ENCODE results near the gene FBXO11.

The FBXO11 gene

DNA sequence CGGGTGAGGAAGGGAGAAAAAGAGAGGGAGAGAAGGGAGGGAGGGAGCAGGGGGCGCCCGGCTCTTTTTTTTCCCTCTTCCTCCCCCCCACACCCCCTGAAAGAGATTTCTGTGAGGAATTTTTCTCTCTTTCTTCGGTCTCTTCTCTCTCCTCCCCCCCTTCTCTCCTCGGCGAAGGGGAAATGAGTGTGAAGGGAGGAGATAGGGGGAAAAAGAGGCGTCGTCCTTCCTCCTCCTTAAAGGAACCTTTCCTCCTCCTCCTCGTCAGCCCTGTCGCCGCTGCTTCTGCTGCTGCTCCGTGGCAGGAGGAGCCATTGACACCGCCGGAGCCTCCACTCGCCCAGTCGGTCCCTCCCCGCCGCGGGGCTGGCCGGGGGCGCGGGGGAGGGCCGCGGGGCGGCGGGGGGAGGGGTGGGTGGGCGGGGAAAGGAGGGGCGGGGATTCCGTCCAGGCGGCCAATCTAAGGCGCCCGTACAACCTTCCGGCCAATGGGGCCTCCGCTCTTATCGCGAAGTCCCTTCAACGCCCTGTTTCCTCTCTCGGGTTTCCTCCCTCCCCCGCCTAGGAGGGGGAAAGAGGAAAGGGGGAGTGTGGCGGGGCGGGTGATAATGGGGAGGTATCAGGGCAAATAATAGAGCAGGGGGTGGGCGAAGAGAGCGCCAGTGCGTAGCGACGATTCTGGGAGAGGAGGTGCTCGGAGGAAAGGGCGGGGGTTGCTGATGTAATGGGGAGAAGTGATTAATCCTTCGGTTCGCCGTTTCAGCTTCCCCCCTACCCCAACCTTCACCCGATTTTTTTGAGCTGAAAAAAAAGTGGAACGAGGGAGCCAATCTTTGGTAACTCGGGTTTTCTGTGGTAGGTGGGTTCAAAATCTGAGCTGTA lies at the start of gene FBXO11:
TSS of gene FBXO11 (minus strand) at position 342 of the 882 bp plus-strand sequence. CDS start 778 bp downstream, outside the sequence.
- H3K4me3 ChIP-seq (ENCODE audit: low read length) = peak within 1 kb of the TSS; percentile 74
- TF ChIP-seq, protein P1, sequence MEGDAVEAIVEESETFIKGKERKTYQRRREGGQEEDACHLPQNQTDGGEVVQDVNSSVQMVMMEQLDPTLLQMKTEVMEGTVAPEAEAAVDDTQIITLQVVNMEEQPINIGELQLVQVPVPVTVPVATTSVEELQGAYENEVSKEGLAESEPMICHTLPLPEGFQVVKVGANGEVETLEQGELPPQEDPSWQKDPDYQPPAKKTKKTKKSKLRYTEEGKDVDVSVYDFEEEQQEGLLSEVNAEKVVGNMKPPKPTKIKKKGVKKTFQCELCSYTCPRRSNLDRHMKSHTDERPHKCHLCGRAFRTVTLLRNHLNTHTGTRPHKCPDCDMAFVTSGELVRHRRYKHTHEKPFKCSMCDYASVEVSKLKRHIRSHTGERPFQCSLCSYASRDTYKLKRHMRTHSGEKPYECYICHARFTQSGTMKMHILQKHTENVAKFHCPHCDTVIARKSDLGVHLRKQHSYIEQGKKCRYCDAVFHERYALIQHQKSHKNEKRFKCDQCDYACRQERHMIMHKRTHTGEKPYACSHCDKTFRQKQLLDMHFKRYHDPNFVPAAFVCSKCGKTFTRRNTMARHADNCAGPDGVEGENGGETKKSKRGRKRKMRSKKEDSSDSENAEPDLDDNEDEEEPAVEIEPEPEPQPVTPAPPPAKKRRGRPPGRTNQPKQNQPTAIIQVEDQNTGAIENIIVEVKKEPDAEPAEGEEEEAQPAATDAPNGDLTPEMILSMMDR (IDR thresholded peaks at IDR 0.05; ENCODE audit: insufficient read depth, low read depth, low read length, missing control alignments) = no peak
- peak; percentile 99 for DNase-seq (ENCODE audit: low read depth)

DNA sequence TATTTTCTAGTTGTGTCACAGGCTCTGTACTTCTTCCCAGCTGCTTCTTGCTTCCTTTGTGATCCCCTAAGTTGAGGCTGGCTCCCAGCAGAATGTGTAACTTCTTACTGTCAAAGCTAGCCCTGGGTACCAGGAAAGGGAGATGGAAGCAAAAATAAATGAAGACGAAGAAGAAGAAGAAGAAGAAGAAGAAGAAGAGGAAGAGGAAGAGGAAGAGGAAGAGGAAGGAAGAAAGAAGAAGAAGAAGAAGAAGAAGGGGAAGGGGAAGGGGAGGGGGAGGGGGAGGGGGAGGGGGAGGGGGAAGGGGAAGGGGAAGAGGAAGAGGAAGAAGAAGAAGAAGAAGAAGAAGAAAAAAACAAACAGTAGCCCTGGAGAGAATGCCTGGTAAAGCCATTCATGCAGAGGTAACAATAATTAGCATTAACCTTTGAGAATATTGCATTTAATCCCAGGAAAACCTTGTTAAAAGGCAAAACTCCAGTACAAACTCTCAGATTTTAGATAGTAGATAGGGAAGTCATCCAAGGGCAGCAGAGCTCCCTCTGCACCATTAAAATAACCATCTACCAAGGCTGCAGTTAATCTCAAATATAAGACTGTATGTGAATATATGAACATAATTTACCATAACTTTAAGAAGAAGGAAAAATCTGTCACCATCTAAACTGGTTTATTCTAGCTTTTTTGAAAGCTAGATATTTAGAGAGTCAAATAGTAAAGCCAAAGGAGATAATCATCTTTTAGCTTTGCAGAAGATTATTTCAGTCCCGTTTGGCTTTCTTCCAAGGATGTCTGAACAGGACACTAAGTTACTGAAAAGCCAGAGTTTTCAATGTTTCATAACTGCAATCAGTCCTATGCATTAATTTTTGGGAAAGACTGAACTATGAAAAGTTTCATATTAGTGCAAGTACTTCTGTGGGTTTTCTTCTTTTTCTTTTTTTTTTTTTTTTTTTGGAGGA lies 44.3 kb upstream of the FBXO11 start:
- DNase-seq (ENCODE audit: low read depth) = no peak
- H3K4me3 ChIP-seq (ENCODE audit: low read length) = no peak overlapping the region
- TF ChIP-seq, protein P1 (IDR thresholded peaks at IDR 0.05; ENCODE audit: insufficient read depth, low read depth, low read length, missing control alignments) = no peak

DNA sequence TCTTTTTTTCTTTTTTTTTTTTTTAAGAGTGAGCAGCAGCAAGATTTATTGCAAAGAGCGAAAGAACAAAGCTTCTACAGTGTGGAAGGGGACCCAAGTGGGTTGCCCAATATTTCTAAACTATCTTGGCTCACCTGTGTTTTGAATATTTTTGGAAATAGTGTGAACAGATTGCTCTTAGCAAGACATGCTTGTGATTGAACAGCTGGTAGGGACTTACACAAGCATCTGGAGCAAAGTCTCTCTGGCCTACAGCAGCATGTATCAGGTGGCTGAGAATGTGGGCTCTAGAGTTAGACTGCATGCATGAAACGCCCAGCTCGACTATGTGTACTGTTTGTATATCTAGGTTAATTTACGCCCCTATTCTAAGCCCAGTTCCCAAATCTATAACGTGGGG lies 40.3 kb upstream of the FBXO11 start:
- DNase-seq (ENCODE audit: low read depth) = no peak
- no peak overlapping the region for H3K4me3 ChIP-seq (ENCODE audit: low read length)
- TF ChIP-seq, protein P1 (IDR thresholded peaks at IDR 0.05; ENCODE audit: insufficient read depth, low read depth, low read length, missing control alignments) = no peak

DNA sequence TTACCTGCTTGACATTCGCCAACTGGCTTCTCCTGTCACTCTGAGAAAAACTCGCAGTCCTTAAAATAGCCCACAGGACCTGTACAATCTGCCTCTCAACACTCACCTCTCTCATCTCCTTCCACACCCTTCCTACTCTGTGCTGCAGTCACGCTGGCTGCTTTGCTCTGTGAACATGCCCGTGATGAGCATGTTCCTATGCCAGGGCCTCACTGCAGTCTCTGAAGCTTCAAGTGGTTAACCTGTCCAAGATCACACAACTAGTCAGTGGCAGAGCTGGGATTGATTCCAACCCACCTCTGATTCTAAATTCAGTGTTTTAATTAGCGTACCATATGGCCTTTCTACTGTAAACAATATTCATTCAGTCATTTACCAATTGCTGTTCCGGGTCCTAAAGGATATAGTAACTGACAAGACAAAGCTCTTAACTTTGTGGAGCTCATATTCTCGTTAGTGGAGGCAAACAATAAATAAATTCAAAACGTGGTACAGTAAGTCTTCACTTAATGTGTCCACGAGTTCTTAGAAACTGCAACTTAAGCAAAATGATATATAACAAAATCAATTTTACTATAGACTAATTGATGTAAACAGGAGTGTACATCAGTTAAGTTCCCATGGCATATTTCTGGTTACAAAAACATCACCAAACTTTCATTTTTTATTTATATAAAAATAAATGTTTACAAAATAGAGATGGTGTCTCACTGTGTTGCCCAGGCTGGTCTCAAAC lies 38.9 kb upstream of the FBXO11 start:
- no peak overlapping the region for H3K4me3 ChIP-seq (ENCODE audit: low read length)
- DNase-seq (ENCODE audit: low read depth) = no peak
- TF ChIP-seq, protein P1 (IDR thresholded peaks at IDR 0.05; ENCODE audit: insufficient read depth, low read depth, low read length, missing control alignments) = no peak

DNA sequence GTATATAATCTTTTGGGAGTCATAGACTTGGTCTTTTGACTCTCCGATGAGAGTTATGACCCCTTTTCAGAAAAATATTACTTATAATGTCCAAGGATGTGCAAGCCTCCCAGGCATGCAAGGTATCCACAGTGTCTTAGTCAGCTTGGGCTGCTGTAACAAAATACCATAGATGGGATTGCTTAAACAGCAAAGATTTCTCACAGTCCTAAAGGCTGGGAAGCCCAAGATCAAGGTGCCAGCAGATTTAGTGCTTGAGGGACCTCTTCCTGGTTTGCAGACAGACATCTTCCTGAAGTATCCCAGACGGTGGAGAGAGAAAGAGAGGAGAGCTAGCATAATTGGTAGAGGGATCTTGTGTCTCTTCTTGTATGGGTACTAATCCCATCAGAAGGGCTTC lies 35.6 kb upstream of the FBXO11 start:
- no peak overlapping the region for H3K4me3 ChIP-seq (ENCODE audit: low read length)
- no peak for DNase-seq (ENCODE audit: low read depth)
- TF ChIP-seq, protein P1 (IDR thresholded peaks at IDR 0.05; ENCODE audit: insufficient read depth, low read depth, low read length, missing control alignments) = no peak

DNA sequence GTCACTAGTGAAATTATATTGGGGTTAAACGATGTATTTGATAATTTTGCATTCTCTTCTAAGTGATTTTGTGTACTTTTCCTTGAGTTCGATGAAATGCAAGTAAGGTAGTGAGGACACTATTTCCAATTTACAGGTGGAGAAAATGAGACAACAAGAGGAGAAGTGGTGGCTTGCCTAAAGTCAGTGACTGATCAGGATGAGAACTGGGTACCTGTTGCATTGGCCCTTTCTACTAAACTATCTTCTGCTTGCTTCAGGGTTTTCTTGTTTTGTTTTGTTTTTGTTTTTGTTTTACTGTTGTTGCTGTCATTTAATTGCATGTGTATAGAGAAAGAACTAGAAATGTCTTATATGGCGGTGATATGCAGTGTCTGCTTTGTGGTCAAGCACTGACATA lies 31.4 kb upstream of the FBXO11 start:
- DNase-seq (ENCODE audit: low read depth) = no peak
- TF ChIP-seq, protein P1 (IDR thresholded peaks at IDR 0.05; ENCODE audit: insufficient read depth, low read depth, low read length, missing control alignments) = no peak
- no peak overlapping the region for H3K4me3 ChIP-seq (ENCODE audit: low read length)
